ENCODE measurements around the gene COLEC11. TPM values are rescaled to one million over a fixed set of nuclear protein-coding genes. Genes with fewer than 3 reads are reported as not detected.

Gene COLEC11
- total RNA-seq, 1 experiment from 2014 or later = 1.3 TPM

DNA sequence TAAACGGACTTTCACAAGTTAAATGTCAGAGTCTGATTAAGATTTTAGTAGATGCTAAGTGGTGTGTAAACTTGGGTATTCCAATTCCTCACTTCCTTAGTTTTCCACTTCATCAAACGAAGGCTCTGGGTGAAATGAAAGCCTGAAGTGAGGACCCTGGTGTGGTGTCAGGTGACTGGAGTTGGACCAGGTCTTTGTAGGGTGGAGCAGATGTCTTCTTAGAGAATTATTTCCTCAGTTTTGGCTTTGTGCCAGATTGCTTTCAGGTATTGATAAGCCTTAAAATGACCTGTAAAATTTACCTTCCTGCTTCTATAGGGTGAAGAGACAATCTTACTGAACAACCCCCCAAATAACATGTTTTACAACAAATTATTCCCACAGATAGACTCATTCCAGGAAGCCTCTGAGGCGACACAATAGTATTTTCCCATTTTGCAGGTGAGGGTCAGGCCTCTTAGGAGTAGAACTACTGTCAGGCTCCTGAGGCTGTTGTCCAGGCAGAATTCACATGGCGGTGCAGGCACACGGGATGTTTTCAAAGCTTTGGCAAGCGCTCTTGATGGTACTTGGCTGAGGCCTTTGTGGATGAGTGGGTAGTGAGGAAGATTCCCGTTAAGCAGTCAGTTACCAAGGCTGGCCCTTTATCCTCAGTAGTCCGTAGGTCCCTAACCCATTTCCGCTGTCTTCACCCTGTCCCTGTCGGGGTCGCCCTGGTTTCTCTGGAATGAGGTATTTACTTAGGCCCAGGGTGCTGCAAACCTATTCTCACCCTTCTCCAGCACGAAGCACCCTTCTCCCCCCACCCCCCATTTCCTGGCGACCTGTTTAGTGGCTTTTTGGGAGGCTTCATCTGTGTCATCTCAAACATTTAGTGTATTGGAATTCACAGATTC, 13.3 kb upstream of the COLEC11 start (continued):
- TF ChIP-seq AR (CRISPR knock-in tag; IDR thresholded peaks at IDR 0.05) (peak; percentile 32; the same call in 1 of the 2 replicates), ZNF416 (CRISPR knock-in tag; IDR thresholded peaks at IDR 0.05) (peak; percentile 46; the same call in 1 of the 2 replicates), NR3C1 (CRISPR knock-in tag; conservative IDR thresholded peaks at IDR 0.05; ENCODE audit: low read depth) (no peak), TP53 (CRISPR knock-in tag; IDR thresholded peaks at IDR 0.05) (no peak), GTF2I (CRISPR knock-in tag; conservative IDR thresholded peaks at IDR 0.05) (no peak), EMX1 (CRISPR knock-in tag; IDR thresholded peaks at IDR 0.05) (no peak), ETV6 (CRISPR knock-in tag; IDR thresholded peaks at IDR 0.05) (no peak)
- TF ChIP-seq, protein P1, sequence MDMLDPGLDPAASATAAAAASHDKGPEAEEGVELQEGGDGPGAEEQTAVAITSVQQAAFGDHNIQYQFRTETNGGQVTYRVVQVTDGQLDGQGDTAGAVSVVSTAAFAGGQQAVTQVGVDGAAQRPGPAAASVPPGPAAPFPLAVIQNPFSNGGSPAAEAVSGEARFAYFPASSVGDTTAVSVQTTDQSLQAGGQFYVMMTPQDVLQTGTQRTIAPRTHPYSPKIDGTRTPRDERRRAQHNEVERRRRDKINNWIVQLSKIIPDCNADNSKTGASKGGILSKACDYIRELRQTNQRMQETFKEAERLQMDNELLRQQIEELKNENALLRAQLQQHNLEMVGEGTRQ (CRISPR knock-in tag; IDR thresholded peaks at IDR 0.05) = no peak

DNA sequence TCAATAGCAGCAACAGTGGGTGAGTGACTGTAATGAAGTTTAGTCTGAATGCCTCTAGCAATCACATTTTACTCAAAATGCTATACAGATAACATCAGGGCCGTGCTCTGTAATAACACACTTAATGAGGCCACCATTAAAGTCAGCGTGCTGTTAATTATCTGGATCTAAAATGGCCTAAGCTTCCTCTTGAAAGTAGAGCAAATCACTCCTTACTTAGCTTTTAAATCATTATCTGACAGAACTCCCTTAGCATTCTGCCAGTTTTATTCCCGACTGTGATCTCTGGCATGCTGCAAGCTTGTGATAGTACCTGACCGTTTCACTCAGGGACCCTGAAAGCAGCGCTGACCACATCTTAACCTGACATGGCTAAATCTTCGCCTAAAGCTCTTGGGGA, 10.8 kb upstream of the COLEC11 start:
- ATAC-seq (no peak), DNase-seq (ENCODE audit: low spot score) (no peak)
- POLR2A ChIA-PET = no interaction called here
- Mint-ChIP-seq H3K27me3 (ENCODE audit: low read depth) (no peaks in the 10 kb centered on the region), H3K36me3 (peaks cover 53% of the 10 kb centered on the region), H3K4me1 (peaks cover 5% of the 10 kb centered on the region), H3K27ac (no peak overlapping the region; the same call in 1 of the 2 replicates), H3K9me3 (no peaks in the 10 kb centered on the region), H3K4me3 (no peak overlapping the region)
- CTCF ChIA-PET = interaction anchor here (0.9 to 1.2 kb wide), 2 partner anchors 10 to 68 kb away, joined by 3 to 4 read pairs; partner anchors contain the start of gene COLEC11
- TF ChIP-seq, protein P2, sequence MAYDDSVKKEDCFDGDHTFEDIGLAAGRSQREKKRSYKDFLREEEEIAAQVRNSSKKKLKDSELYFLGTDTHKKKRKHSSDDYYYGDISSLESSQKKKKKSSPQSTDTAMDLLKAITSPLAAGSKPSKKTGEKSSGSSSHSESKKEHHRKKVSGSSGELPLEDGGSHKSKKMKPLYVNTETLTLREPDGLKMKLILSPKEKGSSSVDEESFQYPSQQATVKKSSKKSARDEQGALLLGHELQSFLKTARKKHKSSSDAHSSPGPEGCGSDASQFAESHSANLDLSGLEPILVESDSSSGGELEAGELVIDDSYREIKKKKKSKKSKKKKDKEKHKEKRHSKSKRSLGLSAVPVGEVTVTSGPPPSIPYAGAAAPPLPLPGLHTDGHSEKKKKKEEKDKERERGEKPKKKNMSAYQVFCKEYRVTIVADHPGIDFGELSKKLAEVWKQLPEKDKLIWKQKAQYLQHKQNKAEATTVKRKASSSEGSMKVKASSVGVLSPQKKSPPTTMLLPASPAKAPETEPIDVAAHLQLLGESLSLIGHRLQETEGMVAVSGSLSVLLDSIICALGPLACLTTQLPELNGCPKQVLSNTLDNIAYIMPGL (CRISPR knock-in tag; IDR thresholded peaks at IDR 0.05) = no peak
- TF ChIP-seq GABPB1 (CRISPR knock-in tag; IDR thresholded peaks at IDR 0.05) = no peak
- no peak for TF ChIP-seq ZNF121 (CRISPR knock-in tag; IDR thresholded peaks at IDR 0.05)
- TF ChIP-seq NR3C1 (CRISPR knock-in tag; conservative IDR thresholded peaks at IDR 0.05; ENCODE audit: low read depth) = no peak
- TF ChIP-seq GTF2I (CRISPR knock-in tag; conservative IDR thresholded peaks at IDR 0.05) = no peak
- TF ChIP-seq, protein P3, sequence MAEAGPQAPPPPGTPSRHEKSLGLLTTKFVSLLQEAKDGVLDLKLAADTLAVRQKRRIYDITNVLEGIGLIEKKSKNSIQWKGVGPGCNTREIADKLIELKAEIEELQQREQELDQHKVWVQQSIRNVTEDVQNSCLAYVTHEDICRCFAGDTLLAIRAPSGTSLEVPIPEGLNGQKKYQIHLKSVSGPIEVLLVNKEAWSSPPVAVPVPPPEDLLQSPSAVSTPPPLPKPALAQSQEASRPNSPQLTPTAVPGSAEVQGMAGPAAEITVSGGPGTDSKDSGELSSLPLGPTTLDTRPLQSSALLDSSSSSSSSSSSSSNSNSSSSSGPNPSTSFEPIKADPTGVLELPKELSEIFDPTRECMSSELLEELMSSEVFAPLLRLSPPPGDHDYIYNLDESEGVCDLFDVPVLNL (CRISPR knock-in tag; IDR thresholded peaks at IDR 0.05; ENCODE audit: borderline replicate concordance, low read depth) = no peak
- TF ChIP-seq CREB1 (CRISPR knock-in tag; IDR thresholded peaks at IDR 0.05) = no peak

GRCh38 chr2:3584608-3585260, 10.2 kb upstream of the COLEC11 start:
- no peak overlapping the region; the same call in 1 of the 2 replicates for H3K27ac Mint-ChIP-seq
- H3K4me3 Mint-ChIP-seq = no peak overlapping the region
- peaks cover 53% of the 10 kb centered on the region for H3K36me3 Mint-ChIP-seq
- peaks cover 2% of the 10 kb centered on the region for H3K9me3 Mint-ChIP-seq
- H3K27me3 Mint-ChIP-seq (ENCODE audit: low read depth) = no peaks in the 10 kb centered on the region
- ATAC-seq (no peak), DNase-seq (ENCODE audit: low spot score) (no peak)
- CTCF ChIA-PET = interaction anchor here (0.9 to 1.2 kb wide), 2 partner anchors 10 to 67 kb away, joined by 3 to 4 read pairs; partner anchors contain the start of gene COLEC11
- no peaks in the 10 kb centered on the region for H3K4me1 Mint-ChIP-seq
- POLR2A ChIA-PET = no interaction called here
- no peak for TF ChIP-seq RORB (CRISPR knock-in tag; IDR thresholded peaks at IDR 0.05)
- no peak for TF ChIP-seq ZNF219 (CRISPR knock-in tag; IDR thresholded peaks at IDR 0.05; ENCODE audit: borderline replicate concordance)
- no peak for TF ChIP-seq ESRRA (CRISPR knock-in tag; IDR thresholded peaks at IDR 0.05; ENCODE audit: borderline replicate concordance)
- TF ChIP-seq, protein P4, sequence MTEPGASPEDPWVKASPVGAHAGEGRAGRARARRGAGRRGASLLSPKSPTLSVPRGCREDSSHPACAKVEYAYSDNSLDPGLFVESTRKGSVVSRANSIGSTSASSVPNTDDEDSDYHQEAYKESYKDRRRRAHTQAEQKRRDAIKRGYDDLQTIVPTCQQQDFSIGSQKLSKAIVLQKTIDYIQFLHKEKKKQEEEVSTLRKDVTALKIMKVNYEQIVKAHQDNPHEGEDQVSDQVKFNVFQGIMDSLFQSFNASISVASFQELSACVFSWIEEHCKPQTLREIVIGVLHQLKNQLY (CRISPR knock-in tag; IDR thresholded peaks at IDR 0.05) = no peak
- TF ChIP-seq NFATC4 (CRISPR knock-in tag; IDR thresholded peaks at IDR 0.05) = no peak
- TF ChIP-seq, protein P5, sequence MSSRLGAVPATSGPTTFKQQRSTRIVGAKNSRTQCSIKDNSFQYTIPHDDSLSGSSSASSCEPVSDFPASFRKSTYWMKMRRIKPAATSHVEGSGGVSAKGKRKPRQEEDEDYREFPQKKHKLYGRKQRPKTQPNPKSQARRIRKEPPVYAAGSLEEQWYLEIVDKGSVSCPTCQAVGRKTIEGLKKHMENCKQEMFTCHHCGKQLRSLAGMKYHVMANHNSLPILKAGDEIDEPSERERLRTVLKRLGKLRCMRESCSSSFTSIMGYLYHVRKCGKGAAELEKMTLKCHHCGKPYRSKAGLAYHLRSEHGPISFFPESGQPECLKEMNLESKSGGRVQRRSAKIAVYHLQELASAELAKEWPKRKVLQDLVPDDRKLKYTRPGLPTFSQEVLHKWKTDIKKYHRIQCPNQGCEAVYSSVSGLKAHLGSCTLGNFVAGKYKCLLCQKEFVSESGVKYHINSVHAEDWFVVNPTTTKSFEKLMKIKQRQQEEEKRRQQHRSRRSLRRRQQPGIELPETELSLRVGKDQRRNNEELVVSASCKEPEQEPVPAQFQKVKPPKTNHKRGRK (CRISPR knock-in tag; IDR thresholded peaks at IDR 0.05; ENCODE audit: borderline replicate concordance) = no peak
